IMR-90 (cell line): ENCODE results near the gene PIK3C2A. TPM values are rescaled to one million over a fixed set of nuclear protein-coding genes. Genes with fewer than 3 reads are reported as not detected.

Experiments
- ATAC-seq: fragments of 200-7000 bp; cut with Tn5 transposase; 2 replicates; pipeline ENCODE4 v1.9.1; 2020; ENCODE audit warnings: low read depth, mild to moderate bottlenecking, moderate library complexity
- BruUV-seq: library from RNA; stranded (reverse); fragments of 400-500 nt; replicated peaks from 2 replicates; lab custom pipeline; 2021; lab: Mats Ljungman, UMichigan
- CTCF ChIA-PET: fragments of 300-600 bp; formaldehyde crosslinking; extraction: SDS; loops from one replicate; lab custom pipeline; 2021; ENCODE audit warnings: antibody characterized with exemption; lab: Yijun Ruan, JAX
- POLR2A ChIA-PET: fragments of 300-600 bp; sonication (Branson Sonifier 250); formaldehyde crosslinking; loops from one replicate; lab custom pipeline; 2022; ENCODE audit warnings: antibody characterized with exemption; ENCODE audit not compliant: unreplicated experiment; lab: Charles Lee
- DNase-seq: peaks from one replicate; pipeline ENCODE4 v3.0.0; 2013
- H2AFZ ChIP-seq: replicated peaks from 2 replicates; pipeline ENCODE3; 2013; ENCODE audit warnings: low read length, mild to moderate bottlenecking; ENCODE audit not compliant: poor library complexity
- H2AK5ac ChIP-seq: 2 replicates; pipeline ENCODE4 v1.6.1; 2013; ENCODE audit warnings: low read depth, low read length, inconsistent platforms
- H2AK9ac ChIP-seq: replicated peaks from 2 replicates; pipeline ENCODE3; 2013; ENCODE audit warnings: mild to moderate bottlenecking, low read depth, low read length, moderate library complexity; ENCODE audit not compliant: poor library complexity
- H2BK120ac ChIP-seq: 2 replicates; pipeline ENCODE4 v1.6.1; 2013; ENCODE audit warnings: low read depth, low read length, inconsistent platforms
- H2BK15ac ChIP-seq: 3 replicates; pipeline ENCODE4 v1.6.1; 2013; ENCODE audit warnings: low read depth, low read length, inconsistent platforms
- H2BK20ac ChIP-seq: 2 replicates; pipeline ENCODE4 v1.6.1; 2013; ENCODE audit warnings: low read depth, mild to moderate bottlenecking, inconsistent platforms, low read length, moderate library complexity
- H2BK5ac ChIP-seq: 2 replicates; pipeline ENCODE4 v1.6.1; 2013; ENCODE audit warnings: mild to moderate bottlenecking, low read depth, low read length, inconsistent platforms; ENCODE audit not compliant: poor library complexity, severe bottlenecking
- H3K14ac ChIP-seq: replicated peaks from 2 replicates; pipeline ENCODE4 v1.6.1; 2013; ENCODE audit warnings: low read depth, low read length, inconsistent platforms
- H3K18ac ChIP-seq: 2 replicates; pipeline ENCODE4 v1.6.1; 2013; ENCODE audit warnings: low read depth, low read length, control low read depth
- H3K23ac ChIP-seq: 2 replicates; pipeline ENCODE4 v1.6.1; 2013; ENCODE audit warnings: low read depth, low read length, inconsistent platforms
- H3K27ac ChIP-seq: 2 replicates; pipeline ENCODE4 v1.5.1; 2013; ENCODE audit warnings: mild to moderate bottlenecking, control low read depth, low read length; ENCODE audit not compliant: insufficient read depth
- H3K27me3 ChIP-seq: 2 replicates; pipeline ENCODE4 v1.6.1; 2013; ENCODE audit warnings: low read length; ENCODE audit not compliant: control insufficient read depth, insufficient read depth
- H3K36me3 ChIP-seq: 2 replicates; pipeline ENCODE4 v1.6.1; 2013; ENCODE audit warnings: low read length, mixed read lengths; ENCODE audit not compliant: control insufficient read depth, insufficient read depth
- H3K4ac ChIP-seq: 2 replicates; pipeline ENCODE4 v1.6.1; 2013; ENCODE audit warnings: low read depth, low read length, inconsistent platforms
- H3K4me1 ChIP-seq: 2 replicates; pipeline ENCODE4 v1.6.1; 2013; ENCODE audit warnings: low read length, mixed read lengths; ENCODE audit not compliant: control insufficient read depth, insufficient read depth
- H3K4me2 ChIP-seq: 2 replicates; pipeline ENCODE4 v1.6.1; 2013; ENCODE audit warnings: low read depth, mild to moderate bottlenecking, control low read depth, low read length, moderate library complexity
- H3K4me3 ChIP-seq: 2 replicates; pipeline ENCODE4 v1.5.1; 2013; ENCODE audit warnings: low read depth, mild to moderate bottlenecking, control low read depth, low read length, moderate library complexity; ENCODE audit not compliant: insufficient read depth
- H3K56ac ChIP-seq: 2 replicates; pipeline ENCODE4 v1.6.1; 2013; ENCODE audit warnings: low read length, inconsistent platforms; ENCODE audit not compliant: insufficient read depth; ENCODE audit errors: extremely low read depth
- H3K79me1 ChIP-seq, 2 experiments: 2 replicates each; pipeline ENCODE4 v1.6.1; 2013; ENCODE audit warnings: low read length in 2 of 2, inconsistent platforms in 1 of 2, low read depth in 1 of 2
- H3K9ac ChIP-seq: 2 replicates; pipeline ENCODE4 v1.6.1; 2013; ENCODE audit warnings: low read depth, low read length, control low read depth
- H3K9me1 ChIP-seq: 2 replicates; pipeline ENCODE4 v1.6.1; 2013; ENCODE audit warnings: low read length, inconsistent platforms; ENCODE audit not compliant: insufficient read depth
- H3K9me3 ChIP-seq: 2 replicates; pipeline ENCODE4 v1.6.1; 2013; ENCODE audit warnings: low read length; ENCODE audit not compliant: control insufficient read depth, insufficient read depth
- H4K20me1 ChIP-seq: 2 replicates; pipeline ENCODE4 v1.6.1; 2013; ENCODE audit warnings: low read length, inconsistent platforms; ENCODE audit not compliant: insufficient read depth
- H4K5ac ChIP-seq: 2 replicates; pipeline ENCODE4 v1.6.1; 2013; ENCODE audit warnings: mild to moderate bottlenecking, low read depth, low read length, control low read depth
- H4K8ac ChIP-seq, 2 experiments: 2 replicates each; pipeline ENCODE4 v1.6.1; 2013; ENCODE audit warnings: low read depth in 2 of 2, low read length in 2 of 2, control low read depth in 1 of 2, inconsistent platforms in 1 of 2
- H4K91ac ChIP-seq: 2 replicates; pipeline ENCODE4 v1.6.1; 2013; ENCODE audit warnings: low read depth, low read length, inconsistent platforms; ENCODE audit not compliant: insufficient read depth
- BHLHE40 ChIP-seq: fragments of 150-350 bp; IDR thresholded peaks from 2 replicates; pipeline ENCODE4 v1.6.1; 2016; ENCODE audit warnings: mild to moderate bottlenecking, low read depth, low read length
- CEBPB ChIP-seq: IDR thresholded peaks from 2 replicates; pipeline ENCODE4 v1.6.1; 2012; ENCODE audit warnings: low read depth, low read length, improper control_type of control experiment
- CHD1 ChIP-seq: IDR thresholded peaks from 2 replicates; pipeline ENCODE4 v1.6.1; 2012; ENCODE audit warnings: low read depth, low read length, improper control_type of control experiment
- FOS ChIP-seq: fragments of 150-350 bp; IDR thresholded peaks from 2 replicates; pipeline ENCODE4 v1.6.1; 2016; ENCODE audit warnings: low read depth, low read length
- MAFK ChIP-seq: IDR thresholded peaks from 2 replicates; pipeline ENCODE4 v1.6.1; 2012; ENCODE audit warnings: low read depth, low read length, improper control_type of control experiment
- MAZ ChIP-seq: IDR thresholded peaks from 2 replicates; pipeline ENCODE4 v1.6.1; 2012; ENCODE audit warnings: low read depth, mild to moderate bottlenecking, low read length, improper control_type of control experiment, moderate library complexity, borderline replicate concordance
- MXI1 ChIP-seq: IDR thresholded peaks from 2 replicates; pipeline ENCODE4 v1.6.1; 2012; ENCODE audit warnings: low read depth, mild to moderate bottlenecking, low read length, moderate library complexity, borderline replicate concordance
- NFE2L2 ChIP-seq: fragments of 150-350 bp; IDR thresholded peaks from 2 replicates; pipeline ENCODE4 v1.6.1; 2016; ENCODE audit warnings: low read depth, mild to moderate bottlenecking, low read length
- POLR2A ChIP-seq: IDR thresholded peaks from 2 replicates; pipeline ENCODE4 v1.6.1; 2012; ENCODE audit warnings: mild to moderate bottlenecking, low read depth, low read length
- RAD21 ChIP-seq: IDR thresholded peaks from 2 replicates; pipeline ENCODE4 v1.6.1; 2012; ENCODE audit warnings: low read length, improper control_type of control experiment
- RCOR1 ChIP-seq: IDR thresholded peaks from 2 replicates; pipeline ENCODE4 v1.6.1; 2012; ENCODE audit warnings: mild to moderate bottlenecking, low read length, improper control_type of control experiment; ENCODE audit not compliant: insufficient replicate concordance
- RFX5 ChIP-seq: IDR thresholded peaks from 2 replicates; pipeline ENCODE4 v1.8.0; 2012; ENCODE audit warnings: low read depth, mild to moderate bottlenecking, low read length, moderate library complexity
- SMC3 ChIP-seq: fragments of 150-350 bp; IDR thresholded peaks from 2 replicates; pipeline ENCODE4 v1.6.1; 2016; ENCODE audit warnings: low read depth, mild to moderate bottlenecking, antibody characterized with exemption, low read length, moderate library complexity
- WGBS, 2 experiments: methylation state at CpG; one replicate each; pipeline versions ENCODE4 v1.1.5 to v1.1.7; 2013; ENCODE audit warnings: missing lambda C conversion rate in 2 of 2; ENCODE audit not compliant: insufficient read length in 1 of 2; ENCODE audit errors: extremely low coverage in 2 of 2; 5-methylcytosine and 5-hydroxymethylcytosine counted together
- dilution Hi-C: fragments of 300-500 bp; cut with HindIII; formaldehyde crosslinking; loops from one replicate; pipeline ENCODE4 v1.14.3; 2018; ENCODE audit warnings: low sequenced_read_pairs; ENCODE audit not compliant: unreplicated experiment
- in situ Hi-C: fragments of 300-500 bp; cut with MboI; formaldehyde crosslinking; loops from 3 replicates; pipeline ENCODE4 v1.14.3; 2019; ENCODE audit warnings: low sequenced_read_pairs, inconsistent platforms, mixed read lengths
- intact Hi-C: fragments of 100-400 bp; cut with micrococcal nuclease; formaldehyde crosslinking; loops from 2 replicates; pipeline ENCODE4 v1.10.0; 2022
- polyA plus RNA-seq, 3 experiments: library from polyadenylated mRNA; depleted of rRNA; stranded (reverse); fragments of >200 nt; gene quantifications; 2 replicates each; pipeline ENCODE4 v1.2.3, GENCODE V29; 2012; ENCODE audit warnings: low replicate concordance in 1 of 3
- total RNA-seq: library from RNA; depleted of rRNA; stranded (reverse); fragments of >200 nt; gene quantifications from 2 replicates; pipeline ENCODE4 v1.2.3, GENCODE V29; 2012
- TF ChIP-seq, protein P1 (sequence below): fragments of 150-350 bp; IDR thresholded peaks from 2 replicates; pipeline ENCODE4 v1.6.1; 2017; ENCODE audit warnings: mild to moderate bottlenecking, antibody characterized with exemption, low read length, low read depth
- TF ChIP-seq, protein P2 (sequence below): conservative IDR thresholded peaks from 2 replicates; pipeline ENCODE4 v1.5.1; 2012; ENCODE audit warnings: mild to moderate bottlenecking, low read depth, low read length, improper control_type of control experiment
- TF ChIP-seq, protein P3 (sequence below): fragments of 150-350 bp; IDR thresholded peaks from 2 replicates; pipeline ENCODE4 v1.6.1; 2016; ENCODE audit warnings: low read depth, mild to moderate bottlenecking, low read length, moderate library complexity, borderline replicate concordance

The PIK3C2A gene
- total and polyA plus RNA-seq, 2 of the 4 experiments (the other 2 are of a cell fraction), result 14.6 to 36.6 TPM

DNA sequence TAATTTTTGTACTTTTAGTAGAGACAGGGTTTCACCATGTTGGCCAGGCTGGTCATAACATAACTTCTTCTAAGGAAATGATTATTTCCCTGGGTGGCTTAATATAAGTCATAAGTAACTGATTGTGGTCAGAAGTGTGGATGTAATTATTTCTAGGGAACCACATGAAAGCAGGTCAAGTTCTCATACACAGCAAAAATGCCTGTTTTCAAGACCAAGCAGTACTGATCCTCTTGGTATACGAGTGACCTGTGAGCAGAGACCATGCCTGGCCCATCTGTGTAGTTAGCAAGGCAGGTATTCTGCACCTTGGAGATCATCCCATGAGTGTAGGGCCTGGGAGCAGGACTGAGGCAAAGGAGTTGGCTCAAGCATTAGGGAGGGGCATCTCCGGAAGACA, 36.3 kb upstream of the PIK3C2A start:
- POLR2A ChIA-PET, result no interaction called here
- H3K4me2 ChIP-seq, result no peak overlapping the region
- no peak for ATAC-seq
- H4K20me1 ChIP-seq, result no peaks in the 10 kb centered on the region
- no peak overlapping the region for H3K27ac ChIP-seq
- no peak overlapping the region for H2AK9ac ChIP-seq
- no peak overlapping the region for H2BK120ac ChIP-seq
- H3K4me1 ChIP-seq, result no peaks in the 10 kb centered on the region
- no peak overlapping the region for H4K5ac ChIP-seq
- no peaks in the 10 kb centered on the region for H3K36me3 ChIP-seq
- no peak overlapping the region for H4K8ac ChIP-seq
- no peaks in the 10 kb centered on the region for H3K9me3 ChIP-seq
- no peaks in the 10 kb centered on the region for H3K79me1 ChIP-seq
- no peak overlapping the region for H3K14ac ChIP-seq
- CTCF ChIA-PET, result interaction anchor here (2.0 kb wide), 1 partner anchor 14 kb away, joined by 8 read pairs; no protein-coding TSS in a partner anchor
- H3K18ac ChIP-seq, result no peak overlapping the region
- H3K9me1 ChIP-seq, result no peaks in the 10 kb centered on the region
- no peak overlapping the region for H3K9ac ChIP-seq
- no peak for TF ChIP-seq CEBPB
- TF ChIP-seq MAZ, result no peak
- TF ChIP-seq RCOR1, result no peak
- TF ChIP-seq MXI1, result no peak
- no peak for TF ChIP-seq POLR2A
- TF ChIP-seq, protein P1, sequence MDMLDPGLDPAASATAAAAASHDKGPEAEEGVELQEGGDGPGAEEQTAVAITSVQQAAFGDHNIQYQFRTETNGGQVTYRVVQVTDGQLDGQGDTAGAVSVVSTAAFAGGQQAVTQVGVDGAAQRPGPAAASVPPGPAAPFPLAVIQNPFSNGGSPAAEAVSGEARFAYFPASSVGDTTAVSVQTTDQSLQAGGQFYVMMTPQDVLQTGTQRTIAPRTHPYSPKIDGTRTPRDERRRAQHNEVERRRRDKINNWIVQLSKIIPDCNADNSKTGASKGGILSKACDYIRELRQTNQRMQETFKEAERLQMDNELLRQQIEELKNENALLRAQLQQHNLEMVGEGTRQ, result no peak
- no peak for TF ChIP-seq NFE2L2
- TF ChIP-seq SMC3, result no peak
- TF ChIP-seq, protein P2, sequence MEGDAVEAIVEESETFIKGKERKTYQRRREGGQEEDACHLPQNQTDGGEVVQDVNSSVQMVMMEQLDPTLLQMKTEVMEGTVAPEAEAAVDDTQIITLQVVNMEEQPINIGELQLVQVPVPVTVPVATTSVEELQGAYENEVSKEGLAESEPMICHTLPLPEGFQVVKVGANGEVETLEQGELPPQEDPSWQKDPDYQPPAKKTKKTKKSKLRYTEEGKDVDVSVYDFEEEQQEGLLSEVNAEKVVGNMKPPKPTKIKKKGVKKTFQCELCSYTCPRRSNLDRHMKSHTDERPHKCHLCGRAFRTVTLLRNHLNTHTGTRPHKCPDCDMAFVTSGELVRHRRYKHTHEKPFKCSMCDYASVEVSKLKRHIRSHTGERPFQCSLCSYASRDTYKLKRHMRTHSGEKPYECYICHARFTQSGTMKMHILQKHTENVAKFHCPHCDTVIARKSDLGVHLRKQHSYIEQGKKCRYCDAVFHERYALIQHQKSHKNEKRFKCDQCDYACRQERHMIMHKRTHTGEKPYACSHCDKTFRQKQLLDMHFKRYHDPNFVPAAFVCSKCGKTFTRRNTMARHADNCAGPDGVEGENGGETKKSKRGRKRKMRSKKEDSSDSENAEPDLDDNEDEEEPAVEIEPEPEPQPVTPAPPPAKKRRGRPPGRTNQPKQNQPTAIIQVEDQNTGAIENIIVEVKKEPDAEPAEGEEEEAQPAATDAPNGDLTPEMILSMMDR, result no peak
- no peak for TF ChIP-seq CHD1
- TF ChIP-seq, protein P3, sequence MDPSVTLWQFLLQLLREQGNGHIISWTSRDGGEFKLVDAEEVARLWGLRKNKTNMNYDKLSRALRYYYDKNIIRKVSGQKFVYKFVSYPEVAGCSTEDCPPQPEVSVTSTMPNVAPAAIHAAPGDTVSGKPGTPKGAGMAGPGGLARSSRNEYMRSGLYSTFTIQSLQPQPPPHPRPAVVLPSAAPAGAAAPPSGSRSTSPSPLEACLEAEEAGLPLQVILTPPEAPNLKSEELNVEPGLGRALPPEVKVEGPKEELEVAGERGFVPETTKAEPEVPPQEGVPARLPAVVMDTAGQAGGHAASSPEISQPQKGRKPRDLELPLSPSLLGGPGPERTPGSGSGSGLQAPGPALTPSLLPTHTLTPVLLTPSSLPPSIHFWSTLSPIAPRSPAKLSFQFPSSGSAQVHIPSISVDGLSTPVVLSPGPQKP, result no peak
- TF ChIP-seq RAD21, result no peak
- no peak for TF ChIP-seq FOS
- TF ChIP-seq MAFK, result no peak
- TF ChIP-seq RFX5, result no peak
- no peak for TF ChIP-seq BHLHE40
- H2AFZ ChIP-seq, result no peak overlapping the region
- no peak overlapping the region for H4K91ac ChIP-seq
- no peak overlapping the region for H2BK15ac ChIP-seq
- DNase-seq, result no peak
- no peak overlapping the region for H2BK20ac ChIP-seq
- H3K4ac ChIP-seq, result no peak overlapping the region
- intact Hi-C loops (no loop called here), in situ Hi-C loops (no loop called here), dilution Hi-C loops (no loop called here)
- no peak overlapping the region for H3K4me3 ChIP-seq
- 83% methylated on average over 1 of the region's 2 CpGs; no CpG with 5 or more reads in 1 of the 2 experiments for WGBS, 2 experiments
- H2BK5ac ChIP-seq, result no peak overlapping the region
- H2AK5ac ChIP-seq, result no peak overlapping the region
- H3K56ac ChIP-seq, result no peak overlapping the region
- no peaks in the 10 kb centered on the region; the same call in 1 of the 2 replicates for H3K27me3 ChIP-seq
- BruUV-seq, result no TSS peak
- no peak overlapping the region for H3K23ac ChIP-seq
